ENCODE results near the gene RERE. TPM values are rescaled to one million over a fixed set of nuclear protein-coding genes. Genes with fewer than 3 reads are reported as not detected.

Gene RERE
- total RNA-seq, 1 experiment from 2014 or later = 217 TPM

- ATAC-seq (no peak), DNase-seq (ENCODE audit: low read depth, low spot score) (no peak)
- ChIA-PET CTCF (interaction anchor here (0.9 kb wide), 1 partner anchor 383 kb away, joined by 4 read pairs; no protein-coding TSS in a partner anchor), POLR2A (no interaction called here)
- in situ Hi-C loops (cut with HindIII; ENCODE audit: low pct_unique_long_range_greater_than_20kb, low sequenced_read_pairs) (no loop called here), intact Hi-C loops (cut with micrococcal nuclease; ENCODE audit: unreplicated experiment) (no loop called here)
- Histone ChIP-seq H3K9me3 (ENCODE audit: control insufficient read depth, insufficient read depth, low read depth, low read length) (no peaks in the 10 kb centered on the region), H3K4me3 (ENCODE audit: low read depth in 2 of 2, low read length in 2 of 2) (no peak overlapping the region), H3K27ac (ENCODE audit: low read length) (no peak overlapping the region), H3K4me1 (ENCODE audit: control insufficient read depth, insufficient read depth, low read length) (peaks cover 27% of the 10 kb centered on the region), H3K27me3 (ENCODE audit: control insufficient read depth, insufficient read depth, low read length) (no peaks in the 10 kb centered on the region), H3K36me3 (ENCODE audit: control insufficient read depth, insufficient read depth, low read length) (peaks cover 2% of the 10 kb centered on the region)
- no TSS peak for BruUV-seq (replicated peaks)
- TF ChIP-seq REST (IDR thresholded peaks at IDR 0.05; ENCODE audit: insufficient read depth in 1 of 2, low read depth in 2 of 2, low read length in 1 of 2) = no peak
- TF ChIP-seq POLR2AphosphoS5 (IDR thresholded peaks at IDR 0.05; ENCODE audit: low read depth, low read length) = no peak
- no peak for TF ChIP-seq TCF7L2 (IDR thresholded peaks at IDR 0.05; ENCODE audit: low read depth, low read length)
- no peak for TF ChIP-seq SIN3A (IDR thresholded peaks at IDR 0.05; ENCODE audit: borderline replicate concordance, insufficient read depth, low read depth, low read length)
- no peak for TF ChIP-seq CTCF (IDR thresholded peaks at IDR 0.05)
Measured at GRCh38 chr1:8465692-8466091, 351.7 kb downstream of the RERE start.

- H3K9me3 ChIP-seq (ENCODE audit: control insufficient read depth, insufficient read depth, low read depth, low read length) = no peaks in the 10 kb centered on the region
- no peak overlapping the region for H3K27ac ChIP-seq (ENCODE audit: low read length)
- peaks cover 2% of the 10 kb centered on the region for H3K36me3 ChIP-seq (ENCODE audit: control insufficient read depth, insufficient read depth, low read length)
- ChIA-PET POLR2A (interaction anchor here (0.5 kb wide), 1 partner anchor 393 kb away, joined by 3 read pairs; no protein-coding TSS in a partner anchor), CTCF (no interaction called here)
- ATAC-seq = peak; percentile 36; the same call in 1 of the 2 replicates
- peaks cover 27% of the 10 kb centered on the region for H3K4me1 ChIP-seq (ENCODE audit: control insufficient read depth, insufficient read depth, low read length)
- H3K4me3 ChIP-seq (ENCODE audit: low read depth in 2 of 2, low read length in 2 of 2) = no peak overlapping the region
- TF ChIP-seq TCF7L2 (IDR thresholded peaks at IDR 0.05; ENCODE audit: low read depth, low read length) (no peak), SIN3A (IDR thresholded peaks at IDR 0.05; ENCODE audit: borderline replicate concordance, insufficient read depth, low read depth, low read length) (no peak), CTCF (IDR thresholded peaks at IDR 0.05) (no peak; the same call in 1 of the 2 replicates), POLR2AphosphoS5 (IDR thresholded peaks at IDR 0.05; ENCODE audit: low read depth, low read length) (no peak), REST (IDR thresholded peaks at IDR 0.05; ENCODE audit: insufficient read depth in 1 of 2, low read depth in 2 of 2, low read length in 1 of 2) (no peak)
- DNase-seq (ENCODE audit: low read depth, low spot score) = no peak
- in situ Hi-C loops (cut with HindIII; ENCODE audit: low pct_unique_long_range_greater_than_20kb, low sequenced_read_pairs) = no loop called here
- intact Hi-C loops (cut with micrococcal nuclease; ENCODE audit: unreplicated experiment) = no loop called here
- no TSS peak for BruUV-seq (replicated peaks)
- no peaks in the 10 kb centered on the region for H3K27me3 ChIP-seq (ENCODE audit: control insufficient read depth, insufficient read depth, low read length)
Measured at GRCh38 chr1:8465013-8465412, 352.4 kb downstream of the RERE start.

All from Panc1 (cell line).